Neuronal stem cell (in vitro differentiated cells): ENCODE measurements around the gene DLST.

Source experiments
- DNase-seq: peaks from one replicate; pipeline ENCODE4 v3.0.0-alpha.2; 2013; ENCODE audit warnings: low spot score
- H2AFZ ChIP-seq: one replicate; pipeline ENCODE4 v1.6.1; 2013; ENCODE audit warnings: mild to moderate bottlenecking, low read length, inconsistent platforms
- H2AK5ac ChIP-seq: 2 replicates; pipeline ENCODE4 v1.6.1; 2013; ENCODE audit warnings: low read depth, mild to moderate bottlenecking, inconsistent platforms, low read length, moderate library complexity, mixed read lengths
- H2BK120ac ChIP-seq: 2 replicates; pipeline ENCODE4 v1.6.1; 2013; ENCODE audit warnings: low read depth, mild to moderate bottlenecking, inconsistent platforms, low read length, moderate library complexity, mixed read lengths
- H2BK12ac ChIP-seq: one replicate; pipeline ENCODE4 v1.6.1; 2013; ENCODE audit warnings: low read length, inconsistent platforms
- H2BK15ac ChIP-seq: 2 replicates; pipeline ENCODE4 v1.6.1; 2013; ENCODE audit warnings: mild to moderate bottlenecking, low read length, inconsistent platforms, mixed read lengths
- H2BK5ac ChIP-seq: one replicate; pipeline ENCODE4 v1.6.1; 2013; ENCODE audit warnings: inconsistent platforms, mild to moderate bottlenecking, low read length, moderate library complexity
- H3K14ac ChIP-seq: one replicate; pipeline ENCODE4 v1.6.1; 2013; ENCODE audit warnings: low read length, inconsistent platforms
- H3K18ac ChIP-seq: 2 replicates; pipeline ENCODE4 v1.6.1; 2013; ENCODE audit warnings: low read length, inconsistent platforms
- H3K23ac ChIP-seq: 2 replicates; pipeline ENCODE4 v1.6.1; 2013; ENCODE audit warnings: low read depth, mild to moderate bottlenecking, mixed read lengths, low read length, inconsistent platforms; ENCODE audit not compliant: poor library complexity
- H3K27ac ChIP-seq: replicated peaks from 3 replicates; pipeline ENCODE4 v1.5.1; 2013; ENCODE audit warnings: low read length, inconsistent platforms
- H3K27me3 ChIP-seq, 3 experiments: 2 replicates each; pipeline ENCODE4 v1.6.1; 2013; ENCODE audit warnings: low read length in 3 of 3, mild to moderate bottlenecking in 2 of 3, inconsistent platforms in 1 of 3, low read depth in 1 of 3, mixed read lengths in 1 of 3, moderate library complexity in 1 of 3; ENCODE audit not compliant: control insufficient read depth in 3 of 3, insufficient read depth in 3 of 3
- H3K36me3 ChIP-seq, 2 donors: replicated peaks in 1 of 2; 2 replicates each; pipeline ENCODE4 v1.6.1; 2013; ENCODE audit warnings: low read length in 2 of 2; ENCODE audit not compliant: control insufficient read depth in 2 of 2, insufficient read depth in 2 of 2
- H3K4ac ChIP-seq: 2 replicates; pipeline ENCODE4 v1.6.1; 2013; ENCODE audit warnings: inconsistent platforms, mild to moderate bottlenecking, low read length, moderate library complexity
- H3K4me1 ChIP-seq, 2 donors: 1 replicate in 1 of 2; 2 replicates in 1 of 2; pipeline ENCODE4 v1.6.1; 2013; ENCODE audit warnings: low read length in 2 of 2, low read depth in 1 of 2; ENCODE audit not compliant: control insufficient read depth in 2 of 2, insufficient read depth in 1 of 2
- H3K4me2 ChIP-seq: one replicate; pipeline ENCODE4 v1.6.1; 2013; ENCODE audit warnings: mild to moderate bottlenecking, low read length, inconsistent platforms; ENCODE audit not compliant: insufficient read depth, poor library complexity, severe bottlenecking
- H3K4me3 ChIP-seq, 2 donors: 2 replicates each; pipeline ENCODE4 v1.5.1; 2013; ENCODE audit warnings: low read length in 2 of 2, mild to moderate bottlenecking in 2 of 2, inconsistent platforms in 1 of 2, moderate library complexity in 1 of 2
- H3K79me1 ChIP-seq: one replicate; pipeline ENCODE4 v1.6.1; 2013; ENCODE audit warnings: low read depth, mild to moderate bottlenecking, inconsistent platforms, low read length, moderate library complexity
- H3K9ac ChIP-seq: one replicate; pipeline ENCODE4 v1.6.1; 2013; ENCODE audit warnings: mild to moderate bottlenecking, low read depth, low read length, inconsistent platforms; ENCODE audit not compliant: poor library complexity
- H3K9me3 ChIP-seq, 2 donors: replicated peaks in 1 of 2; 2 replicates each; pipeline versions ENCODE3 to v1.6.1; 2013; ENCODE audit warnings: low read length in 2 of 2, mild to moderate bottlenecking in 2 of 2, inconsistent platforms in 1 of 2, low read depth in 1 of 2, mixed read lengths in 1 of 2, moderate library complexity in 1 of 2; ENCODE audit not compliant: control insufficient read depth in 2 of 2, insufficient read depth in 1 of 2
- H4K8ac ChIP-seq: one replicate; pipeline ENCODE4 v1.6.1; 2013; ENCODE audit warnings: low read depth, mild to moderate bottlenecking, inconsistent platforms, low read length, moderate library complexity
- H4K91ac ChIP-seq: one replicate; pipeline ENCODE4 v1.6.1; 2013; ENCODE audit warnings: low read length, low read depth, mild to moderate bottlenecking, inconsistent platforms; ENCODE audit not compliant: poor library complexity
- WGBS, 2 donors: extraction: QIAGEN DNeasy Blood & Tissue Kit; methylation state at CpG; one replicate each; pipeline ENCODE4 v1.1.7; 2013; ENCODE audit warnings: missing lambda C conversion rate in 2 of 2, mixed read lengths in 1 of 2; ENCODE audit not compliant: insufficient read length in 2 of 2, insufficient replicate concordance in 1 of 2; ENCODE audit errors: extremely low coverage in 2 of 2; 5-methylcytosine and 5-hydroxymethylcytosine counted together

Gene DLST

GRCh38 chr14:74917178-74917543, 35.4 kb downstream of the DLST start:
- H2BK15ac ChIP-seq = no peak overlapping the region
- no peaks in the 10 kb centered on the region for H3K27me3 ChIP-seq
- no peak overlapping the region for H3K4me2 ChIP-seq
- H3K79me1 ChIP-seq = peaks cover 5% of the 10 kb centered on the region
- H3K36me3 ChIP-seq = peaks cover 0 to 3% of the 10 kb centered on the region in 2 donors
- H2BK120ac ChIP-seq = no peak overlapping the region
- no peaks in the 10 kb centered on the region for H3K9me3 ChIP-seq
- no peak overlapping the region for H2BK5ac ChIP-seq
- H3K9ac ChIP-seq = no peak overlapping the region
- H3K27ac ChIP-seq = no peak overlapping the region
- H3K4me3 ChIP-seq = no peak overlapping the region
- no peak overlapping the region for H3K4ac ChIP-seq
- H2BK12ac ChIP-seq = no peak overlapping the region
- no peak for DNase-seq
- H3K18ac ChIP-seq = no peak overlapping the region
- no peak overlapping the region for H4K91ac ChIP-seq
- no peak overlapping the region for H3K23ac ChIP-seq
- H3K14ac ChIP-seq = no peak overlapping the region
- peaks cover 0 to 1% of the 10 kb centered on the region in 2 donors for H3K4me1 ChIP-seq
- H4K8ac ChIP-seq = no peak overlapping the region
- WGBS, 2 donors = no CpG with 5 or more reads among the region's 5 CpGs
- H2AFZ ChIP-seq = no peak overlapping the region
- H2AK5ac ChIP-seq = no peak overlapping the region

- WGBS, 2 donors = no CpG with 5 or more reads among the region's 13 CpGs
- Histone ChIP-seq H2AFZ (no peak overlapping the region), H3K36me3 (peaks cover 0 to 3% of the 10 kb centered on the region in 2 donors), H3K4me3 (no peak overlapping the region), H3K14ac (no peak overlapping the region), H3K9me3 (no peaks in the 10 kb centered on the region), H3K18ac (no peak overlapping the region), H3K9ac (peak overlapping the region; percentile 30), H4K91ac (no peak overlapping the region), H2BK5ac (peak overlapping the region; percentile 32), H3K27me3 (no peaks in the 10 kb centered on the region), H2AK5ac (no peak overlapping the region), H2BK120ac (no peak overlapping the region), H3K4me1 (peaks cover 0 to 5% of the 10 kb centered on the region in 2 donors), H3K4ac (no peak overlapping the region), H2BK12ac (no peak overlapping the region), H3K79me1 (peaks cover 5% of the 10 kb centered on the region), H2BK15ac (no peak overlapping the region), H4K8ac (no peak overlapping the region), H3K27ac (no peak overlapping the region), H3K4me2 (no peak overlapping the region), H3K23ac (no peak overlapping the region)
- DNase-seq = no peak
Observed at GRCh38 chr14:74917646-74918081, 35.9 kb downstream of the DLST start.

GRCh38 chr14:74918380-74918779, 36.7 kb downstream of the DLST start:
- Histone ChIP-seq H3K4ac (no peak overlapping the region), H3K36me3 (peaks cover 0 to 3% of the 10 kb centered on the region in 2 donors), H2AK5ac (no peak overlapping the region), H3K27ac (no peak overlapping the region), H2BK12ac (no peak overlapping the region), H4K91ac (no peak overlapping the region), H2AFZ (no peak overlapping the region), H2BK15ac (no peak overlapping the region), H2BK120ac (no peak overlapping the region), H3K4me1 (peaks cover 0 to 5% of the 10 kb centered on the region in 2 donors), H3K4me3 (peak overlapping the region in 1 of 2 donors; percentile 43), H4K8ac (no peak overlapping the region), H3K23ac (peak overlapping the region; percentile 62), H2BK5ac (peak overlapping the region; percentile 85), H3K18ac (peak overlapping the region; percentile 25), H3K27me3 (no peaks in the 10 kb centered on the region), H3K14ac (peak overlapping the region; percentile 32), H3K79me1 (peaks cover 5% of the 10 kb centered on the region), H3K9me3 (no peaks in the 10 kb centered on the region), H3K9ac (no peak overlapping the region), H3K4me2 (no peak overlapping the region)
- whole genome bisulfite sequencing, 2 donors = no CpG with 5 or more reads among the region's 9 CpGs
- no peak for DNase-seq

GRCh38 chr14:74919421-74920165, 37.9 kb downstream of the DLST start:
- Histone ChIP-seq H3K79me1 (peaks cover 5% of the 10 kb centered on the region), H4K8ac (peak overlapping the region; percentile 31), H2BK12ac (no peak overlapping the region), H3K9ac (peak overlapping the region; percentile 75), H4K91ac (no peak overlapping the region), H3K4me2 (no peak overlapping the region), H3K9me3 (no peaks in the 10 kb centered on the region), H3K27me3 (peaks cover 0 to 3% (median 0%) of the 10 kb centered on the region in 3 experiments), H2BK15ac (no peak overlapping the region), H2BK120ac (no peak overlapping the region), H2AK5ac (no peak overlapping the region), H3K14ac (peak overlapping the region; percentile 27), H2AFZ (no peak overlapping the region), H3K27ac (no peak overlapping the region), H3K18ac (no peak overlapping the region), H3K4me1 (peaks cover 0 to 5% of the 10 kb centered on the region in 2 donors), H3K36me3 (peaks cover 0 to 3% of the 10 kb centered on the region in 2 donors), H3K4ac (no peak overlapping the region), H3K23ac (no peak overlapping the region), H2BK5ac (no peak overlapping the region), H3K4me3 (no peak overlapping the region)
- WGBS, 2 donors = no CpG with 5 or more reads among the region's 22 CpGs
- DNase-seq = no peak
